ENCODE results near the gene UBAP2. TPM values are rescaled to one million over a fixed set of nuclear protein-coding genes. Genes with fewer than 3 reads are reported as not detected.

Gene UBAP2
- total RNA-seq, 4 donors from 2014 or later: 31.0 to 49.6 (median 37.6) TPM

DNA sequence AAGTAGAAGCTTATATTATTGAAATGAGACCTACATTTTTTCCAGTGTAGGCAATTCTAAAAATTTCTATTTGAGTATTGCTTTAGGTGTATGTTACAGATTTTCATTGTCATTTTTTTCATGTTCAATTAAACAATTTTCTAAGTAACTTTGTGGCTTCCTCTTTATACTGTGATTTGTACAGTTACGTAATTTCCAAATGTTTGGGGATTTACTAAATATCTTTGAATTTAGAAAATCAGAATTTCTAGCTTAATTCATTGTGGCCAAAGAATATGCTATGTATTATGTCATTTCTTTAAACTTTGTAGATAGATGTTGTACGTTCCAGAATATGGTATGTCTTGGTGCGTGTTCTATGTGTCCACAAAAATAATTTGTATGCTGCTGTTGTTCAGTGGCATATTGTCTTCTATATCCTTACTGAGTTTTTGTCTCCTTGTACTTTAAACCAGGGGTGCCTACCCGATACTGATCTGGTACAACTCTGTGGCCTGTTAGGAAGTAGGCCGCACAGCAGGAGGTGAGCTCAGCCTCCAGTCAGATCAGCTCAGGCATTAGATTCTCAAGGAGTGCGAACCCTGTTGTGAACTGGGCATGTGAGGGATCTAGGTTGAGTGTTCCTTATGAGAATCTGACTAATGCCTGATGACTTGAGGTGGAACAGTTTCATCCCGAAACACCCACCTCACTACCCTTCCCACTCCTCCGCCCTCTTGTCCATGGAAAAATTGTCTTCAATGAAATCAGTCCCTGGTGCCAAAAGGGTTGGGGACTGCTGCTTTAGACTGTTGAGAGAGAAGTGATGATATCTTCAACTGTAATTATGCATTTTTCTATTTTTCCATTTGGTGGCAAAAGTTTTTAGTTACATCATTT is 168.2 kb downstream of the UBAP2 start:
- DNase-seq (ENCODE audit: extremely low spot score): no peak
- intact Hi-C loops (cut with DNase I): no loop called here
- H3K27ac ChIP-seq (replicated peaks in 1 of 4): no peak overlapping the region
- no peaks in the 10 kb centered on the region for H3K9me3 ChIP-seq
- H3K4me1 ChIP-seq: peaks cover 14 to 66% (median 61%) of the 10 kb centered on the region in 4 donors
- TF ChIP-seq POLR2A (IDR thresholded peaks at IDR 0.05; ENCODE audit: low read depth) (no peak), POLR2AphosphoS5 (IDR thresholded peaks at IDR 0.05) (no peak), EP300 (IDR thresholded peaks at IDR 0.05) (no peak)
- TF ChIP-seq, protein P1, sequence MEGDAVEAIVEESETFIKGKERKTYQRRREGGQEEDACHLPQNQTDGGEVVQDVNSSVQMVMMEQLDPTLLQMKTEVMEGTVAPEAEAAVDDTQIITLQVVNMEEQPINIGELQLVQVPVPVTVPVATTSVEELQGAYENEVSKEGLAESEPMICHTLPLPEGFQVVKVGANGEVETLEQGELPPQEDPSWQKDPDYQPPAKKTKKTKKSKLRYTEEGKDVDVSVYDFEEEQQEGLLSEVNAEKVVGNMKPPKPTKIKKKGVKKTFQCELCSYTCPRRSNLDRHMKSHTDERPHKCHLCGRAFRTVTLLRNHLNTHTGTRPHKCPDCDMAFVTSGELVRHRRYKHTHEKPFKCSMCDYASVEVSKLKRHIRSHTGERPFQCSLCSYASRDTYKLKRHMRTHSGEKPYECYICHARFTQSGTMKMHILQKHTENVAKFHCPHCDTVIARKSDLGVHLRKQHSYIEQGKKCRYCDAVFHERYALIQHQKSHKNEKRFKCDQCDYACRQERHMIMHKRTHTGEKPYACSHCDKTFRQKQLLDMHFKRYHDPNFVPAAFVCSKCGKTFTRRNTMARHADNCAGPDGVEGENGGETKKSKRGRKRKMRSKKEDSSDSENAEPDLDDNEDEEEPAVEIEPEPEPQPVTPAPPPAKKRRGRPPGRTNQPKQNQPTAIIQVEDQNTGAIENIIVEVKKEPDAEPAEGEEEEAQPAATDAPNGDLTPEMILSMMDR (IDR thresholded peaks at IDR 0.05): no peak
- H3K4me3 ChIP-seq: no peak overlapping the region
- no peaks in the 10 kb centered on the region for H3K27me3 ChIP-seq
- H3K36me3 ChIP-seq: no peaks in the 10 kb centered on the region
- 91% methylated on average over 8 of the region's 8 CpGs for WGBS

DNA sequence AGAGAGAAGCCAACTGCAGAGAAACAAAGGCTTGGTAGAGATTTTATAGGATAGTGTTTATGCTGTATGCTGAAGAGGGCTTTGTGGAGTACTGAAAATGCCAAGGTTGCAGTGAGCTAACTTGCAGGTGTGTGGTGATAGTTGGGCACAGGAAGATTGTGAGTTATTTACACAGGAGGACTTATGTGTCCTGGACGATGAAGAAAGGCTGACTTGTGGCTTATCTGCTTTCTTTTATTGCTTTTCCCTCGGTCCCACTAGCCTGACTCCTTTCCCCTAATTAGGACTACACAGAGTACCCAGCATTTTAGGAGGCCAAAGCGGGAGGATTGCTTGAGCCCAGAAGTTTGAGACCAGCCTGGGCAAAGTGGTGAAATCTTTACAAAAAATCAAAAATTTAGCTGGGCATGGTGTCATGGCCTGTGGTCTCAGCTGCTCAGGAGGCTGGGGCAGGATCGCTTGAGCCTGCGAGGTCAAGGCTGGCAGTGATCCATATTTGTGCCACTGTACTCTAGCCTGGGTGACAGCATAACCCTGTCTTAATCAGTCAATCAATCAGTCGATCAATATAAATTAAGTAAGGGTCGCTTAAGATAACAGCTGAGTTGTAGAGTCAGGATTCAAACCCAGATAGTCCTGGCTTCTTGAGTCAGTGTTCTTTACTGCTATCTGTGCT is 169.9 kb downstream of the UBAP2 start:
- Histone ChIP-seq H3K27ac (replicated peaks in 1 of 4) (no peak overlapping the region), H3K4me1 (peaks cover 5 to 59% (median 50%) of the 10 kb centered on the region in 4 donors), H3K36me3 (no peaks in the 10 kb centered on the region), H3K4me3 (no peak overlapping the region), H3K9me3 (no peaks in the 10 kb centered on the region), H3K27me3 (no peaks in the 10 kb centered on the region)
- intact Hi-C loops (cut with DNase I): no loop called here
- DNase-seq (ENCODE audit: extremely low spot score): no peak
- TF ChIP-seq, protein P1 (IDR thresholded peaks at IDR 0.05): no peak
- TF ChIP-seq POLR2AphosphoS5 (IDR thresholded peaks at IDR 0.05) (no peak), POLR2A (IDR thresholded peaks at IDR 0.05; ENCODE audit: low read depth) (no peak), EP300 (IDR thresholded peaks at IDR 0.05) (no peak)
- WGBS: 83% methylated on average over 7 of the region's 7 CpGs

GRCh38 chr9:33877727-33878489 is 170.8 kb downstream of the UBAP2 start:
- intact Hi-C loops (cut with DNase I): no loop called here
- H3K9me3 ChIP-seq: no peaks in the 10 kb centered on the region
- TF ChIP-seq POLR2A (IDR thresholded peaks at IDR 0.05; ENCODE audit: low read depth) (no peak), EP300 (IDR thresholded peaks at IDR 0.05) (no peak)
- TF ChIP-seq, protein P1 (IDR thresholded peaks at IDR 0.05): no peak
- no peaks in the 10 kb centered on the region for H3K27me3 ChIP-seq
- 67% methylated on average over 10 of the region's 10 CpGs for WGBS
- H3K4me3 ChIP-seq: no peak overlapping the region
- no peak overlapping the region for H3K27ac ChIP-seq (replicated peaks in 1 of 4)
- peaks cover 5 to 57% (median 48%) of the 10 kb centered on the region in 4 donors for H3K4me1 ChIP-seq
- no peak for DNase-seq (ENCODE audit: extremely low spot score)
- no peaks in the 10 kb centered on the region for H3K36me3 ChIP-seq

Small RNA genes within 50 kb of the gene (small RNA-seq; reads per million reads assigned to genes)
- gene RN7SKP114 (0 reads per million in 3 donors), gene SNORD121A (23.0 to 41.4 (median 29.9) reads per million in 3 donors), gene SNORD121B (0 reads per million in 3 donors)

Other genes with a start within 250 kb of the UBAP2 start
- 10 to 100 TPM; 27.8 to 45.1 (median 34.4) TPM for gene UBE2R2, start 231.7 kb downstream of the UBAP2 start, total RNA-seq
- 10 to 100 TPM; 17.9 to 25.0 (median 21.9) TPM for gene DCAF12, start 77.8 kb upstream of the UBAP2 start, total RNA-seq
- 10 to 100 TPM; 54.0 to 84.3 (median 72.6) TPM for gene UBAP1, start 130.2 kb upstream of the UBAP2 start, total RNA-seq

All from esophagus muscularis mucosa (tissue), 4 donors.